KOPT-K1 (cell line): ENCODE results near the gene FGF11.
A peak's percentile ranks its signal among the peaks of the same experiment; 100 is the strongest.

ENCODE experiments used
- H3K27ac ChIP-seq: fragments of 200-600 bp; sonication (generic); 2 replicates; pipeline ENCODE4 v1.5.1; 2016; ENCODE audit warnings: antibody characterized with exemption, mild to moderate bottlenecking, low read depth, low read length; ENCODE audit not compliant: poor library complexity, severe bottlenecking
- H3K36me3 ChIP-seq: fragments of 200-600 bp; sonication (generic); 2 replicates; pipeline ENCODE4 v1.5.1; 2017; ENCODE audit warnings: antibody characterized with exemption, mild to moderate bottlenecking, low read length, moderate library complexity; ENCODE audit not compliant: insufficient read depth
- H3K9me3 ChIP-seq: fragments of 200-600 bp; sonication (generic); 2 replicates; pipeline ENCODE4 v1.5.1; 2017; ENCODE audit warnings: antibody characterized with exemption, low read length, mild to moderate bottlenecking; ENCODE audit not compliant: insufficient read depth, poor library complexity, severe bottlenecking

FGF11 gene

GRCh38 chr17:7484067-7484918, 45.0 kb downstream of the FGF11 start, which contains the start of gene POLR2A:
Gene POLR2A (plus strand): TSS chr17:7484366.
- no peaks in the 10 kb centered on the region for H3K9me3 ChIP-seq
- H3K27ac ChIP-seq, result peak within 1 kb of the TSS; percentile 99
- peaks cover 27% of the 10 kb centered on the region for H3K36me3 ChIP-seq

DNA sequence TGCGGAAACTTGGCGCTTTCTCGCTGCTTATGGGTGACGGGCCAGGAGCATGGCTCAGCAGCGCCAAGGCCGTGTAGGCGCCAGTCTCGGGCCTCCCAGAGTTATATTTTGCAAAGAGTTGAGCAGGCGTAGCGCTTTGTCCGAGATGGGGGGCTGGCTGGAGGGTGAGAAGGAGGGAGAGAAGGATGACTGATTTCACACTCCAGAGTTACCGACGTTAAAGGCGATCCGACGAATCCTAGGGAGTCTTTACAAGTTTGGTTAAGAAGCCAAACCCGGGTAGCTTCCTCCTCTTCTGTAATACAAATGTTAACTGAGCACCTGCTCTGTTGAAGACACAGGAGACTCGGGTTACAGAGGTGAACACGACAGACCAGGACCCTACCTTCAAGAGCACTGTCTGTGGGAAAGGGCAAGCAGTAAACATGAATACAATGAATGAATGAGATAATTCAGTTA, 45.6 kb downstream of the FGF11 start:
- Histone ChIP-seq H3K36me3 (peaks cover 34% of the 10 kb centered on the region), H3K9me3 (no peaks in the 10 kb centered on the region), H3K27ac (peak overlapping the region; percentile 99)

DNA sequence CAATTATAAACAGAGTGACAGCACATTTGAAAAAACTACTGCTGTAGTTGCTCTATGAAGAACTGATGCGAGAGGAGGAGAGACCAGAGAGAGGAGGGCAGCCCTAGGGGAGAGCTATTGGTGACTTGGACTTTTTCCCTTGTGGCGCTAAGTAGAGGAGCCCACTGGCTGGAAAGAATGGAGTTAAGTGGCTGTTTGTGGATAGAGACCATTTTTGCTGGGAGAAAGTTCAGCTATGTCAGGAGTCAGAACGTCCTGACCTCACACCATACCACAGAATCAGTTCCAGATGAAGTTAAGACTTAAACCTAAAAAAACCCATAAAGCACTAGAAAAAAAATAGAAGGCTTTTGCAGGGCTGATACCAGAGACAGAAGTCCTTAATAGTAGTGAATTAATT, 46.9 kb downstream of the FGF11 start:
- Histone ChIP-seq H3K9me3 (no peaks in the 10 kb centered on the region), H3K27ac (peak overlapping the region; percentile 27), H3K36me3 (peaks cover 46% of the 10 kb centered on the region)

- Histone ChIP-seq H3K9me3 (no peaks in the 10 kb centered on the region), H3K36me3 (peaks cover 86% of the 10 kb centered on the region), H3K27ac (no peak overlapping the region)
These were observed 50.8 kb downstream of the FGF11 start for GRCh38 chr17:7490144-7490543.

GRCh38 chr17:7491583-7491982, 52.3 kb downstream of the FGF11 start:
- Histone ChIP-seq H3K27ac (no peak overlapping the region), H3K9me3 (no peaks in the 10 kb centered on the region), H3K36me3 (peaks cover 91% of the 10 kb centered on the region)

- Histone ChIP-seq H3K9me3 (no peaks in the 10 kb centered on the region), H3K36me3 (peaks cover 100% of the 10 kb centered on the region), H3K27ac (no peak overlapping the region)
These were observed 54.6 kb downstream of the FGF11 start for GRCh38 chr17:7493941-7494340.
